WTC11 (cell line): Measurements from ENCODE around the gene TRIP10. TPM values are rescaled to one million over a fixed set of nuclear protein-coding genes. Genes with fewer than 3 reads are reported as not detected.

ENCODE experiments used
- ATAC-seq: fragments of 200-7000 bp; cut with Tn5 transposase; 2 replicates; pipeline ENCODE4 v1.10.0; 2021; ENCODE audit warnings: mild to moderate bottlenecking, moderate library complexity
- Bru-seq: library from RNA; stranded (reverse); fragments of 400-500 nt; gene quantifications from one replicate; lab custom pipeline; 2021; lab: Mats Ljungman, UMichigan
- CTCF ChIA-PET: fragments of 300-600 bp; sonication (Branson Sonifier 250); formaldehyde crosslinking; loops from one replicate; lab custom pipeline; 2021; ENCODE audit warnings: antibody characterized with exemption; lab: Charles Lee
- POLR2A ChIA-PET: fragments of 350-600 bp; sonication (Branson Sonifier 250); formaldehyde crosslinking; loops from one replicate; lab custom pipeline; 2021; ENCODE audit warnings: antibody characterized with exemption; lab: Charles Lee
- DNase-seq: peaks from one replicate; pipeline ENCODE4 v3.0.0; 2021; ENCODE audit warnings: low spot score
- H3K27ac Mint-ChIP-seq: 2 replicates; pipeline ENCODE4 v1.8.0; 2021; ENCODE audit warnings: mixed read lengths
- H3K27me3 Mint-ChIP-seq: 2 replicates; pipeline ENCODE4 v1.8.0; 2021; ENCODE audit warnings: low read depth, mild to moderate bottlenecking, moderate library complexity, mixed read lengths
- H3K36me3 Mint-ChIP-seq: 2 replicates; pipeline ENCODE4 v1.8.0; 2021; ENCODE audit warnings: mixed read lengths
- H3K4me1 Mint-ChIP-seq: 2 replicates; pipeline ENCODE4 v1.8.0; 2022; ENCODE audit warnings: mixed read lengths
- H3K4me3 Mint-ChIP-seq: 2 replicates; pipeline ENCODE4 v1.8.0; 2021; ENCODE audit warnings: mild to moderate bottlenecking, moderate library complexity, mixed read lengths
- H3K9me3 Mint-ChIP-seq: 2 replicates; pipeline ENCODE4 v1.8.0; 2021; ENCODE audit warnings: mixed read lengths
- ATF2 ChIP-seq: sonication (generic); formaldehyde crosslinking; IDR thresholded peaks from 2 replicates; pipeline ENCODE4 v1.8.1; 2022; ENCODE audit warnings: low read depth, missing genetic modification reagents, borderline replicate concordance
- CBFB ChIP-seq: sonication (generic); formaldehyde crosslinking; IDR thresholded peaks from 2 replicates; pipeline ENCODE4 v1.8.1; 2022; ENCODE audit warnings: mild to moderate bottlenecking, low read depth, missing genetic modification reagents
- E2F5 ChIP-seq: sonication (generic); formaldehyde crosslinking; IDR thresholded peaks from 2 replicates; pipeline ENCODE4 v1.8.1; 2022; ENCODE audit warnings: mild to moderate bottlenecking, moderate library complexity, missing genetic modification reagents
- ELF4 ChIP-seq: sonication (generic); formaldehyde crosslinking; IDR thresholded peaks from 2 replicates; pipeline ENCODE4 v1.8.1; 2022; ENCODE audit warnings: low read depth, mild to moderate bottlenecking, moderate library complexity, missing genetic modification reagents
- FOXJ3 ChIP-seq: sonication (generic); formaldehyde crosslinking; IDR thresholded peaks from 2 replicates; pipeline ENCODE4 v1.9.0; 2021; ENCODE audit warnings: missing genetic modification reagents, mild to moderate bottlenecking, borderline replicate concordance
- GABPB1 ChIP-seq: sonication (generic); formaldehyde crosslinking; IDR thresholded peaks from 2 replicates; pipeline ENCODE4 v1.8.1; 2023; ENCODE audit warnings: mild to moderate bottlenecking, missing genetic modification reagents
- NFYB ChIP-seq: sonication (generic); formaldehyde crosslinking; conservative IDR thresholded peaks from 2 replicates; pipeline ENCODE4 v1.8.0; 2022; ENCODE audit warnings: low read depth, missing genetic modification reagents
- OVOL2 ChIP-seq: fragments of 250-450 bp; sonication (Bioruptor Pico); IDR thresholded peaks from 2 replicates; pipeline ENCODE4 v1.9.0; 2021; ENCODE audit warnings: mild to moderate bottlenecking, borderline replicate concordance
- PRRX2 ChIP-seq: fragments of 250-450 bp; sonication (Bioruptor Pico); IDR thresholded peaks from 2 replicates; pipeline ENCODE4 v1.8.0; 2021; ENCODE audit warnings: mild to moderate bottlenecking
- SMAD4 ChIP-seq: sonication (generic); formaldehyde crosslinking; IDR thresholded peaks from 2 replicates; pipeline ENCODE4 v1.8.0; 2022; ENCODE audit warnings: mild to moderate bottlenecking, missing genetic modification reagents
- TP53 ChIP-seq: sonication (generic); formaldehyde crosslinking; IDR thresholded peaks from 2 replicates; pipeline ENCODE4 v1.8.1; 2023; ENCODE audit warnings: mild to moderate bottlenecking, missing genetic modification reagents
- ZNF263 ChIP-seq: sonication (generic); formaldehyde crosslinking; IDR thresholded peaks from 2 replicates; pipeline ENCODE4 v1.8.1; 2022; ENCODE audit warnings: low read depth, mild to moderate bottlenecking, moderate library complexity, missing genetic modification reagents
- ZNF317 ChIP-seq: sonication (generic); formaldehyde crosslinking; IDR thresholded peaks from 2 replicates; pipeline ENCODE4 v1.8.1; 2023; ENCODE audit warnings: low read depth, mild to moderate bottlenecking, moderate library complexity, missing genetic modification reagents, borderline replicate concordance
- long read RNA-seq, 3 experiments: library from RNA in 1 of 3; library from capped mRNA in 1 of 3; library from polyadenylated mRNA in 1 of 3; unstranded in 2 of 3; stranded (forward) in 1 of 3; transcript quantifications; one replicate each; pipeline ENCODE4 v2.0.0, GENCODE V29; 2021
- total RNA-seq: library from RNA; stranded (reverse); gene quantifications from 3 replicates; pipeline ENCODE4 v1.2.3, GENCODE V29; 2021
- TF ChIP-seq, protein P1 (sequence below): sonication (generic); formaldehyde crosslinking; IDR thresholded peaks from 2 replicates; pipeline ENCODE4 v1.8.1; 2023; ENCODE audit warnings: mild to moderate bottlenecking, moderate library complexity, missing genetic modification reagents
- TF ChIP-seq, protein P2 (sequence below): sonication (generic); formaldehyde crosslinking; IDR thresholded peaks from 2 replicates; pipeline ENCODE4 v1.8.0; 2023; ENCODE audit warnings: mild to moderate bottlenecking, missing genetic modification reagents
- TF ChIP-seq, protein P3 (sequence below): sonication (generic); formaldehyde crosslinking; IDR thresholded peaks from 2 replicates; pipeline ENCODE4 v1.8.1; 2023; ENCODE audit warnings: mild to moderate bottlenecking, missing genetic modification reagents, borderline replicate concordance

Gene TRIP10, protein sequence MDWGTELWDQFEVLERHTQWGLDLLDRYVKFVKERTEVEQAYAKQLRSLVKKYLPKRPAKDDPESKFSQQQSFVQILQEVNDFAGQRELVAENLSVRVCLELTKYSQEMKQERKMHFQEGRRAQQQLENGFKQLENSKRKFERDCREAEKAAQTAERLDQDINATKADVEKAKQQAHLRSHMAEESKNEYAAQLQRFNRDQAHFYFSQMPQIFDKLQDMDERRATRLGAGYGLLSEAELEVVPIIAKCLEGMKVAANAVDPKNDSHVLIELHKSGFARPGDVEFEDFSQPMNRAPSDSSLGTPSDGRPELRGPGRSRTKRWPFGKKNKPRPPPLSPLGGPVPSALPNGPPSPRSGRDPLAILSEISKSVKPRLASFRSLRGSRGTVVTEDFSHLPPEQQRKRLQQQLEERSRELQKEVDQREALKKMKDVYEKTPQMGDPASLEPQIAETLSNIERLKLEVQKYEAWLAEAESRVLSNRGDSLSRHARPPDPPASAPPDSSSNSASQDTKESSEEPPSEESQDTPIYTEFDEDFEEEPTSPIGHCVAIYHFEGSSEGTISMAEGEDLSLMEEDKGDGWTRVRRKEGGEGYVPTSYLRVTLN
- total RNA-seq (61.5 to 76.6 TPM (median 62.4 TPM) in 3 replicates), Bru-seq, nascent RNA (percentile 72 among the genes with signal in this experiment)
- long read RNA-seq, experiment 1, transcript TRIP10-208 (14 exons, 1,920 nt), result minor isoform, 8 of 307 reads
- long read RNA-seq, experiment 1, transcript TRIP10-202 (14 exons, 2,035 nt), result major isoform, 231 of 307 reads
- long read RNA-seq, experiment 1, partial matches to known transcripts, result 34 of 307 reads
- long read RNA-seq, experiment 1, other reads (novel, unspliced or antisense), result 34 of 307 reads
- long read RNA-seq, experiment 2, transcript TRIP10-202 (14 exons, 2,035 nt), result major isoform, 29 of 74 reads
- long read RNA-seq, experiment 2, partial matches to known transcripts, result 33 of 74 reads
- long read RNA-seq, experiment 2, other reads (novel, unspliced or antisense), result 9 of 74 reads
- long read RNA-seq, experiment 3, transcript TRIP10-202 (14 exons, 2,035 nt), result major isoform, 45 of 75 reads
- long read RNA-seq, experiment 3, partial matches to known transcripts, result 23 of 75 reads
- long read RNA-seq, experiment 3, other reads (novel, unspliced or antisense), result 4 of 75 reads

DNA sequence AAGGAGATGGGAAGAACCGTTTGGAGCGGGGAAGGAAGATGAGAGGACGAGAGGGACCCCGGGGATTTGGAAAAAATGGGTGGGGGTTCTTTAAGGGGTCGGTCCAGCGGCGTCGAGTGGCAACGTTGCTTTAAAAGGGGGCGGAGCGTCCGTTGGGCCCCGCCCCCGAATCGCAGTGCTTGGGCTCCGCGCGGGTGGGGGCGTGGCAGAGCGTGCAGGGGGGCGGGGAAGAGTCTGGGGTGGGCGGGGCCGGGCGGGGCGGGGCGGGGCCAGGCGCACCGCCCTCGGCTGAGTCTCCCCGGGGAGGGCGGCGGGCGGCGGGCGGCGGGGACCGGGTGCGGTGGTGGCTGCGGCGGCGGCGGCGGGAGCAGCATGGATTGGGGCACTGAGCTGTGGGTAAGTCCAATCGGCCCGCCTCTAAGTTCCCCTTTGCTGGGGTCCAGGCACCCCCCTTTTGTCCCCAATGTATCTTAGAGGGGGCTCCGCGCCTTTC lies at the start of gene TRIP10:
Gene TRIP10, plus strand, starts transcription at position 291 of the 493 bp plus-strand sequence. Its CDS starts 82 bp downstream, at position 373.
- POLR2A ChIA-PET, result interaction anchor here (3.9 kb wide), 1 partner anchor 13 kb away, joined by 29 read pairs; no protein-coding TSS in a partner anchor
- Mint-ChIP-seq H3K4me3 (peak within 1 kb of the TSS; percentile 97), H3K9me3 (no peaks in the 10 kb centered on the region), H3K36me3 (peaks cover 19% of the 10 kb centered on the region), H3K27me3 (no peaks in the 10 kb centered on the region), H3K4me1 (peaks cover 60% of the 10 kb centered on the region), H3K27ac (peak within 1 kb of the TSS; percentile 96)
- CTCF ChIA-PET, result interaction anchor here (1.0 to 4.6 kb wide), 8 partner anchors 13 to 362 kb away, joined by 3 to 85 read pairs (median 20); partner anchors contain the start of gene SH2D3A
- ATAC-seq (0 out of 2 replicates have a peak, but pooled peaks have one; percentile 1), DNase-seq (peak; percentile 77)
- TF ChIP-seq SMAD4 (CRISPR knock-in tag) (no peak), ZNF317 (CRISPR knock-in tag) (no peak), GABPB1 (CRISPR knock-in tag) (no peak)

DNA sequence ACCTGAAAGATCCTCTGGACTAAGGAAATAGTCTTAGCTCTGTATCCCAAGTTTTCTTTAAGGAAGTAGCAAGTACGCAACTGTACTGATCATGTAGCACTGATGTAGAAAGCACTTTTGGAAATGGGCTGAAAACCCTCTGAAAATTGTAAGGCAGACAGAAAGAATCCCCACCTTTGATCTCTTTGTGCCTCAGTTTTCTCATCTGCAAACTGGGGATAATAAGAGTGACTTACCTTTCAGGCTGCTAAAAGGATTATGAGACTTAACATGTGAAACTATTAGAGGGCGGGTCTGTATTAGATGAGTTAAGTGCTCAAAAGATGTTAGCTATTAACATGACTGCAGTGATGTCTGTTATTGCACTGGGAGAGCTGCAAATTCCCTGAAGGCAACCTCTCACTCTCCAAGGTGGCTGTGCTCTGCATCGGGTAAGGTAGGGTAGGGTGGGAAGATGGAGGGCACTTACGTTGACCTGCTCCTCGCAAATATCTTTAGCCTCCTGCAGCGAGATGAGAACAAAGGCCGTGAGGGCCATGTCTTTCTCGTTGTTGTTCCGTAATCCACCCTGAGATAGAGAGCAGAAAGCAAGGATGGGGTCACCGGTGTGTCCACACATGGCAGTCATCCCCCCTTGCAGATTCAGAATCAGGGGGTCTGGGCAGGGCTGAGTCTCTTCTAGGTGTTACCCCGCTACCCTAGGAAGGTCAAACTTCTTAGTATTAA lies 49.2 kb upstream of the TRIP10 start:
- CTCF ChIA-PET, result no interaction called here
- Mint-ChIP-seq H3K36me3 (peaks cover 15% of the 10 kb centered on the region), H3K4me3 (no peak overlapping the region), H3K27me3 (peaks cover 6% of the 10 kb centered on the region), H3K27ac (no peak overlapping the region), H3K4me1 (no peaks in the 10 kb centered on the region), H3K9me3 (peaks cover 39% of the 10 kb centered on the region)
- ATAC-seq, result no peak
- POLR2A ChIA-PET, result no interaction called here
- DNase-seq, result no peak
- TF ChIP-seq, protein P1, sequence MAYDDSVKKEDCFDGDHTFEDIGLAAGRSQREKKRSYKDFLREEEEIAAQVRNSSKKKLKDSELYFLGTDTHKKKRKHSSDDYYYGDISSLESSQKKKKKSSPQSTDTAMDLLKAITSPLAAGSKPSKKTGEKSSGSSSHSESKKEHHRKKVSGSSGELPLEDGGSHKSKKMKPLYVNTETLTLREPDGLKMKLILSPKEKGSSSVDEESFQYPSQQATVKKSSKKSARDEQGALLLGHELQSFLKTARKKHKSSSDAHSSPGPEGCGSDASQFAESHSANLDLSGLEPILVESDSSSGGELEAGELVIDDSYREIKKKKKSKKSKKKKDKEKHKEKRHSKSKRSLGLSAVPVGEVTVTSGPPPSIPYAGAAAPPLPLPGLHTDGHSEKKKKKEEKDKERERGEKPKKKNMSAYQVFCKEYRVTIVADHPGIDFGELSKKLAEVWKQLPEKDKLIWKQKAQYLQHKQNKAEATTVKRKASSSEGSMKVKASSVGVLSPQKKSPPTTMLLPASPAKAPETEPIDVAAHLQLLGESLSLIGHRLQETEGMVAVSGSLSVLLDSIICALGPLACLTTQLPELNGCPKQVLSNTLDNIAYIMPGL, result no peak
- TF ChIP-seq CBFB (CRISPR knock-in tag) (no peak), GABPB1 (CRISPR knock-in tag) (no peak), TP53 (no peak), ZNF263 (CRISPR knock-in tag) (no peak), ELF4 (no peak), PRRX2 (CRISPR knock-in tag) (no peak), E2F5 (CRISPR knock-in tag) (no peak), NFYB (CRISPR knock-in tag) (no peak), FOXJ3 (CRISPR knock-in tag) (no peak), ATF2 (CRISPR knock-in tag) (no peak), OVOL2 (CRISPR knock-in tag) (no peak)
- TF ChIP-seq, protein P2, sequence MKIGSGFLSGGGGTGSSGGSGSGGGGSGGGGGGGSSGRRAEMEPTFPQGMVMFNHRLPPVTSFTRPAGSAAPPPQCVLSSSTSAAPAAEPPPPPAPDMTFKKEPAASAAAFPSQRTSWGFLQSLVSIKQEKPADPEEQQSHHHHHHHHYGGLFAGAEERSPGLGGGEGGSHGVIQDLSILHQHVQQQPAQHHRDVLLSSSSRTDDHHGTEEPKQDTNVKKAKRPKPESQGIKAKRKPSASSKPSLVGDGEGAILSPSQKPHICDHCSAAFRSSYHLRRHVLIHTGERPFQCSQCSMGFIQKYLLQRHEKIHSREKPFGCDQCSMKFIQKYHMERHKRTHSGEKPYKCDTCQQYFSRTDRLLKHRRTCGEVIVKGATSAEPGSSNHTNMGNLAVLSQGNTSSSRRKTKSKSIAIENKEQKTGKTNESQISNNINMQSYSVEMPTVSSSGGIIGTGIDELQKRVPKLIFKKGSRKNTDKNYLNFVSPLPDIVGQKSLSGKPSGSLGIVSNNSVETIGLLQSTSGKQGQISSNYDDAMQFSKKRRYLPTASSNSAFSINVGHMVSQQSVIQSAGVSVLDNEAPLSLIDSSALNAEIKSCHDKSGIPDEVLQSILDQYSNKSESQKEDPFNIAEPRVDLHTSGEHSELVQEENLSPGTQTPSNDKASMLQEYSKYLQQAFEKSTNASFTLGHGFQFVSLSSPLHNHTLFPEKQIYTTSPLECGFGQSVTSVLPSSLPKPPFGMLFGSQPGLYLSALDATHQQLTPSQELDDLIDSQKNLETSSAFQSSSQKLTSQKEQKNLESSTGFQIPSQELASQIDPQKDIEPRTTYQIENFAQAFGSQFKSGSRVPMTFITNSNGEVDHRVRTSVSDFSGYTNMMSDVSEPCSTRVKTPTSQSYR, result no peak
- TF ChIP-seq, protein P3, sequence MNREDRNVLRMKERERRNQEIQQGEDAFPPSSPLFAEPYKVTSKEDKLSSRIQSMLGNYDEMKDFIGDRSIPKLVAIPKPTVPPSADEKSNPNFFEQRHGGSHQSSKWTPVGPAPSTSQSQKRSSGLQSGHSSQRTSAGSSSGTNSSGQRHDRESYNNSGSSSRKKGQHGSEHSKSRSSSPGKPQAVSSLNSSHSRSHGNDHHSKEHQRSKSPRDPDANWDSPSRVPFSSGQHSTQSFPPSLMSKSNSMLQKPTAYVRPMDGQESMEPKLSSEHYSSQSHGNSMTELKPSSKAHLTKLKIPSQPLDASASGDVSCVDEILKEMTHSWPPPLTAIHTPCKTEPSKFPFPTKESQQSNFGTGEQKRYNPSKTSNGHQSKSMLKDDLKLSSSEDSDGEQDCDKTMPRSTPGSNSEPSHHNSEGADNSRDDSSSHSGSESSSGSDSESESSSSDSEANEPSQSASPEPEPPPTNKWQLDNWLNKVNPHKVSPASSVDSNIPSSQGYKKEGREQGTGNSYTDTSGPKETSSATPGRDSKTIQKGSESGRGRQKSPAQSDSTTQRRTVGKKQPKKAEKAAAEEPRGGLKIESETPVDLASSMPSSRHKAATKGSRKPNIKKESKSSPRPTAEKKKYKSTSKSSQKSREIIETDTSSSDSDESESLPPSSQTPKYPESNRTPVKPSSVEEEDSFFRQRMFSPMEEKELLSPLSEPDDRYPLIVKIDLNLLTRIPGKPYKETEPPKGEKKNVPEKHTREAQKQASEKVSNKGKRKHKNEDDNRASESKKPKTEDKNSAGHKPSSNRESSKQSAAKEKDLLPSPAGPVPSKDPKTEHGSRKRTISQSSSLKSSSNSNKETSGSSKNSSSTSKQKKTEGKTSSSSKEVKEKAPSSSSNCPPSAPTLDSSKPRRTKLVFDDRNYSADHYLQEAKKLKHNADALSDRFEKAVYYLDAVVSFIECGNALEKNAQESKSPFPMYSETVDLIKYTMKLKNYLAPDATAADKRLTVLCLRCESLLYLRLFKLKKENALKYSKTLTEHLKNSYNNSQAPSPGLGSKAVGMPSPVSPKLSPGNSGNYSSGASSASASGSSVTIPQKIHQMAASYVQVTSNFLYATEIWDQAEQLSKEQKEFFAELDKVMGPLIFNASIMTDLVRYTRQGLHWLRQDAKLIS, result no peak
